DOHH2 (cell line): Measurements from ENCODE around the gene SHISA6.

Experiments used
- CTCF ChIP-seq: fragments of 200-600 bp; sonication (generic); IDR thresholded peaks from one replicate; pipeline ENCODE4 v1.5.1; 2014; ENCODE audit warnings: antibody characterized with exemption, mild to moderate bottlenecking, low read depth, low read length; ENCODE audit not compliant: poor library complexity, severe bottlenecking
- EZH2phosphoT487 ChIP-seq: fragments of 200-600 bp; sonication (generic); IDR thresholded peaks from 2 replicates; pipeline ENCODE4 v1.6.1; 2017; ENCODE audit warnings: borderline replicate concordance, mild to moderate bottlenecking, antibody characterized with exemption, low read length, moderate library complexity, mixed read lengths

- no peak for TF ChIP-seq CTCF
- TF ChIP-seq EZH2phosphoT487 = no peak
Observed at GRCh38 chr17:11514981-11515680, 274.1 kb downstream of the SHISA6 start.
